HCT116 (cell line): ENCODE measurements around the gene OBSCN. TPM values are rescaled to one million over a fixed set of nuclear protein-coding genes. Genes with fewer than 3 reads are reported as not detected.

Experiments used
- ATAC-seq: fragments of 200-7000 bp; cut with Tn5 transposase; 2 replicates; pipeline ENCODE4 v1.9.1; 2020; ENCODE audit warnings: mild to moderate bottlenecking, moderate library complexity
- BruUV-seq: library from RNA; stranded (reverse); fragments of 400-500 nt; replicated peaks from 2 replicates; lab custom pipeline; 2021; lab: Mats Ljungman, UMichigan
- CTCF ChIA-PET: fragments of 300-600 bp; sonication (Branson Sonifier 250); formaldehyde crosslinking; loops from one replicate; lab custom pipeline; 2021; ENCODE audit warnings: antibody characterized with exemption; lab: Charles Lee
- POLR2A ChIA-PET: fragments of 300-600, 350-600 bp; sonication (Branson Sonifier 250); formaldehyde crosslinking; loops from one replicate; lab custom pipeline; 2021; ENCODE audit warnings: antibody characterized with exemption; lab: Charles Lee
- RAD21 ChIA-PET, 2 experiments: fragments of 300-600 bp; sonication (Branson Sonifier 250); formaldehyde crosslinking; loops; one replicate each; lab custom pipeline; 2023; ENCODE audit warnings: low total read pairs in 2 of 2; ENCODE audit not compliant: uncharacterized antibody in 2 of 2, unreplicated experiment in 2 of 2, low non-redundant PET in 1 of 2; lab: Charles Lee
- DNase-seq: peaks from one replicate; pipeline ENCODE4 v3.0.0-alpha.2; 2010; ENCODE audit warnings: low read depth, low spot score
- H2AFZ ChIP-seq: fragments of 200-600 bp; shearing (Covaris generic), sonication (generic); 2 replicates; pipeline ENCODE4 v1.6.1; 2017; ENCODE audit warnings: low read depth, mixed run types, mixed read lengths, antibody characterized with exemption, low read length; ENCODE audit not compliant: poor library complexity, severe bottlenecking
- H3K27ac ChIP-seq: 2 replicates; pipeline ENCODE4 v1.5.1; 2012; ENCODE audit warnings: low read depth, low read length
- H3K27me3 ChIP-seq: fragments of 200-600 bp; sonication (generic); 2 replicates; pipeline ENCODE4 v1.6.1; 2016; ENCODE audit warnings: mixed run types, low read length, mixed read lengths; ENCODE audit not compliant: insufficient read depth
- H3K36me3 ChIP-seq, 2 experiments: fragments of 200-500 bp in 1 of 2; fragments of 200-600 bp in 1 of 2; sonication (Bioruptor generic) in 1 of 2; sonication (generic) in 1 of 2; 2 replicates each; pipeline versions ENCODE4 v1.5.1 to v1.6.1; 2014 to 2016; ENCODE audit warnings: low read length in 2 of 2, inconsistent platforms in 1 of 2, mixed read lengths in 1 of 2, mixed run types in 1 of 2; ENCODE audit not compliant: insufficient read depth in 2 of 2, control insufficient read depth in 1 of 2
- H3K4me1 ChIP-seq, 2 experiments: fragments of 200-600 bp in 1 of 2; sonication (generic) in 1 of 2; 2 replicates each; pipeline versions ENCODE4 v1.5.1 to v1.6.1; 2012 to 2017; ENCODE audit warnings: low read length in 2 of 2, inconsistent platforms in 1 of 2, mild to moderate bottlenecking in 1 of 2, mixed read lengths in 1 of 2, mixed run types in 1 of 2, moderate library complexity in 1 of 2; ENCODE audit not compliant: insufficient read depth in 2 of 2, control insufficient read depth in 1 of 2
- H3K4me2 ChIP-seq: fragments of 200-600 bp; sonication (generic); 2 replicates; pipeline ENCODE4 v1.6.1; 2017; ENCODE audit warnings: mixed run types, low read length, mixed read lengths
- H3K4me3 ChIP-seq, 2 experiments: fragments of 200-600 bp in 1 of 2; sonication (generic) in 1 of 2; replicated peaks in 1 of 2; 2 replicates each; pipeline ENCODE4 v1.5.1; 2011 to 2016; ENCODE audit warnings: low read length in 2 of 2, control low read depth in 1 of 2, low read depth in 1 of 2, mild to moderate bottlenecking in 1 of 2, mixed read lengths in 1 of 2, mixed run types in 1 of 2
- H3K79me2 ChIP-seq: fragments of 200-600 bp; sonication (generic); 2 replicates; pipeline ENCODE4 v1.6.1; 2017; ENCODE audit warnings: mild to moderate bottlenecking, mixed run types, low read length, moderate library complexity, mixed read lengths; ENCODE audit not compliant: insufficient read depth
- H3K9ac ChIP-seq: fragments of 200-600 bp; sonication (generic); 2 replicates; pipeline ENCODE4 v1.6.1; 2016; ENCODE audit warnings: low read length, mixed read lengths
- H3K9me2 ChIP-seq: fragments of 200-600 bp; sonication (generic), shearing (Covaris generic); 2 replicates; pipeline ENCODE4 v1.6.1; 2017; ENCODE audit warnings: mixed run types, mild to moderate bottlenecking, moderate library complexity; ENCODE audit not compliant: insufficient read depth
- H3K9me3 ChIP-seq, 2 experiments: fragments of 200-500 bp in 1 of 2; fragments of 200-600 bp in 1 of 2; sonication (Bioruptor generic) in 1 of 2; sonication (generic) in 1 of 2; 2 replicates each; pipeline ENCODE4 v1.6.1; 2014 to 2017; ENCODE audit warnings: low read length in 2 of 2, mixed read lengths in 2 of 2, inconsistent platforms in 1 of 2, low read depth in 1 of 2, mild to moderate bottlenecking in 1 of 2, mixed run types in 1 of 2, moderate library complexity in 1 of 2; ENCODE audit not compliant: control insufficient read depth in 1 of 2, insufficient read depth in 1 of 2
- H4K20me1 ChIP-seq: fragments of 200-600 bp; sonication (generic), shearing (Covaris generic); 2 replicates; pipeline ENCODE4 v1.6.1; 2017; ENCODE audit warnings: mixed run types, mild to moderate bottlenecking, moderate library complexity; ENCODE audit not compliant: insufficient read depth
- ATF3 ChIP-seq: IDR thresholded peaks from 2 replicates; pipeline ENCODE4 v1.6.1; 2012
- CBX3 ChIP-seq: IDR thresholded peaks from 2 replicates; pipeline ENCODE4 v1.6.1; 2012; ENCODE audit warnings: low read depth
- EGR1 ChIP-seq: IDR thresholded peaks from 2 replicates; pipeline ENCODE4 v1.6.1; 2012; ENCODE audit warnings: low read depth
- ELF1 ChIP-seq: IDR thresholded peaks from 2 replicates; pipeline ENCODE4 v1.6.1; 2012; ENCODE audit warnings: low read depth, borderline replicate concordance
- EZH2 ChIP-seq: fragments of 200-600 bp; sonication (generic); IDR thresholded peaks from 2 replicates; pipeline ENCODE4 v1.6.1; 2017; ENCODE audit warnings: antibody characterized with exemption, mixed run types
- EZH2phosphoT487 ChIP-seq: fragments of 200-600 bp; IDR thresholded peaks from 2 replicates; pipeline ENCODE4 v1.6.1; 2018; ENCODE audit warnings: antibody characterized with exemption, borderline replicate concordance
- FOSL1 ChIP-seq: IDR thresholded peaks from 2 replicates; pipeline ENCODE4 v1.6.1; 2012; ENCODE audit warnings: low read depth
- POLR2AphosphoS5 ChIP-seq: IDR thresholded peaks from 2 replicates; pipeline ENCODE4 v1.6.1; 2011; ENCODE audit warnings: mild to moderate bottlenecking, low read depth, low read length, moderate library complexity
- REST ChIP-seq: IDR thresholded peaks from 2 replicates; pipeline ENCODE4 v1.6.1; 2012; ENCODE audit warnings: low read depth
- SRF ChIP-seq: IDR thresholded peaks from 2 replicates; pipeline ENCODE4 v1.6.1; 2012; ENCODE audit warnings: low read depth
- ZFX ChIP-seq: fragments of 450-650 bp; IDR thresholded peaks from 2 replicates; pipeline ENCODE4 v1.6.1; 2017
- ZNF274 ChIP-seq: fragments of 200-500 bp; sonication (Bioruptor generic); IDR thresholded peaks from 2 replicates; pipeline ENCODE4 v1.6.1; 2014; ENCODE audit warnings: mild to moderate bottlenecking, low read depth, low read length, inconsistent platforms
- intact Hi-C: fragments of 100-400 bp; cut with micrococcal nuclease; formaldehyde crosslinking; loops from 2 replicates; pipeline ENCODE4 v1.10.0; 2022
- total RNA-seq: library from RNA; stranded (reverse); gene quantifications from one replicate; pipeline ENCODE4 v1.2.1, GENCODE V29; 2021; ENCODE audit not compliant: unreplicated experiment

OBSCN gene
- total RNA-seq, 1 experiment from 2014 or later: 16.6 TPM

GRCh38 chr1:228350179-228350742 lies 142.4 kb downstream of the OBSCN start:
- no peaks in the 10 kb centered on the region for H3K79me2 ChIP-seq
- no peak overlapping the region for H3K9ac ChIP-seq
- ChIA-PET POLR2A (no interaction called here), CTCF (no interaction called here)
- H3K36me3 ChIP-seq: no peaks in the 10 kb centered on the region
- H4K20me1 ChIP-seq: no peaks in the 10 kb centered on the region
- H3K4me1 ChIP-seq: no peaks in the 10 kb centered on the region
- H3K4me2 ChIP-seq: no peak overlapping the region
- H3K27ac ChIP-seq: no peak overlapping the region
- no peaks in the 10 kb centered on the region for H3K27me3 ChIP-seq
- no peak overlapping the region for H3K4me3 ChIP-seq
- H3K9me2 ChIP-seq: no peaks in the 10 kb centered on the region
- no peak overlapping the region for H2AFZ ChIP-seq
- no peaks in the 10 kb centered on the region for H3K9me3 ChIP-seq
- ATAC-seq: no peak
- DNase-seq: no peak
- TF ChIP-seq ATF3: no peak
- no peak for TF ChIP-seq FOSL1
- no peak for TF ChIP-seq SRF
- no peak for TF ChIP-seq ZNF274
- TF ChIP-seq EZH2: no peak
- no peak for TF ChIP-seq REST
- no peak for TF ChIP-seq CBX3
- TF ChIP-seq EGR1: no peak
- TF ChIP-seq ELF1: no peak
- TF ChIP-seq POLR2AphosphoS5: no peak
- TF ChIP-seq EZH2phosphoT487: no peak
- no peak for TF ChIP-seq ZFX
- TF ChIP-seq, all 23 proteins: peak for 0
- RAD21 ChIA-PET: no interaction called here
- no TSS peak for BruUV-seq
- intact Hi-C loops: no loop called here
